ENCODE measurements around the gene SPEF1. TPM values are rescaled to one million over a fixed set of nuclear protein-coding genes. Genes with fewer than 3 reads are reported as not detected.

Gene SPEF1
- total and polyA plus RNA-seq, 2 of the 13 experiments (the other 11 are each of a cell fraction or from before 2014, with no cell fraction given), result 0.11 to 0.27 TPM

- no peak overlapping the region for H2AFZ ChIP-seq (ENCODE audit: low read length)
- H4K20me1 ChIP-seq (ENCODE audit: insufficient read depth, low read length), result no peaks in the 10 kb centered on the region
- peaks cover 51% of the 10 kb centered on the region for H3K4me1 ChIP-seq (ENCODE audit: insufficient read depth, low read length)
- no peaks in the 10 kb centered on the region for H3K79me2 ChIP-seq (ENCODE audit: insufficient read depth, low read length)
- POLR2A ChIA-PET, result interaction anchor here (1.4 to 2.8 kb wide), 3 partner anchors 17 to 30 kb away, joined by 4 to 10 read pairs (median 4); partner anchors contain the start of genes CDC25B and CENPB
- ATAC-seq, result no peak; the same call in 2 of the 3 replicates
- peaks cover 3 to 14% of the 10 kb centered on the region in 2 experiments; a peak in 3 of 5 replicates for H3K27me3 ChIP-seq (ENCODE audit: control insufficient read depth in 1 of 2, insufficient read depth in 2 of 2, low read length in 2 of 2)
- no peaks in the 10 kb centered on the region for H3K36me3 ChIP-seq (replicated peaks in 1 of 2; ENCODE audit: control insufficient read depth in 1 of 2, insufficient read depth in 2 of 2, low read length in 2 of 2)
- H3K9ac ChIP-seq (ENCODE audit: insufficient read depth, low read depth, low read length), result no peak overlapping the region
- intact Hi-C loops (cut with micrococcal nuclease; ENCODE audit: unreplicated experiment), result no loop called here
- H3K4me2 ChIP-seq (ENCODE audit: low read depth, low read length), result no peak overlapping the region
- FAIRE-seq, result no peak
- 49% methylated on average over 8 of the region's 8 CpGs for WGBS (ENCODE audit: low lambda C conversion rate)
- no TSS peak for BruUV-seq (replicated peaks)
- no peak overlapping the region for H3K4me3 ChIP-seq (replicated peaks in 1 of 3; ENCODE audit: insufficient read depth in 1 of 3, low read depth in 2 of 3, low read length in 3 of 3)
- in situ Hi-C loops (cut with HindIII; ENCODE audit: extremely low pct_ligation_motif_present, low pct_unique_long_range_greater_than_20kb), result no loop called here
- CTCF ChIA-PET (ENCODE audit: low intra/inter-chr PET ratio, low total read pairs), result no interaction called here
- no peak overlapping the region for H3K27ac ChIP-seq (ENCODE audit: extremely low read length, insufficient read depth, low read length)
- no peaks in the 10 kb centered on the region for H3K9me3 ChIP-seq (ENCODE audit: low read length)
- no peak for DNase-seq (ENCODE audit: low spot score)
- TF ChIP-seq HNF1B (CRISPR knock-in tag; IDR thresholded peaks at IDR 0.05), result no peak
- no peak for TF ChIP-seq MTF1 (CRISPR knock-in tag; IDR thresholded peaks at IDR 0.05)
- no peak for TF ChIP-seq PBX3 (CRISPR knock-in tag; IDR thresholded peaks at IDR 0.05; ENCODE audit: borderline replicate concordance)
- no peak for TF ChIP-seq SP4 (CRISPR knock-in tag; IDR thresholded peaks at IDR 0.05)
- TF ChIP-seq HDAC1 (CRISPR knock-in tag; IDR thresholded peaks at IDR 0.05), result no peak
- TF ChIP-seq ZBTB8A (CRISPR knock-in tag; IDR thresholded peaks at IDR 0.05; ENCODE audit: borderline replicate concordance, low read depth), result no peak
- TF ChIP-seq E2F1 (CRISPR knock-in tag; IDR thresholded peaks at IDR 0.05), result no peak
- TF ChIP-seq KLF12 (CRISPR knock-in tag; IDR thresholded peaks at IDR 0.05; ENCODE audit: borderline replicate concordance), result no peak
- no peak for TF ChIP-seq ZNF678 (CRISPR knock-in tag; IDR thresholded peaks at IDR 0.05)
- peak; percentile 43 for TF ChIP-seq CEBPG (CRISPR knock-in tag; IDR thresholded peaks at IDR 0.05)
- peak; percentile 81 for TF ChIP-seq ZMYM3 (CRISPR knock-in tag; IDR thresholded peaks at IDR 0.05)
- TF ChIP-seq ZMAT5 (CRISPR knock-in tag; IDR thresholded peaks at IDR 0.05; ENCODE audit: borderline replicate concordance, low read depth), result no peak
- peak; percentile 58; the same call in 1 of the 2 replicates for TF ChIP-seq TRAFD1 (CRISPR knock-in tag; IDR thresholded peaks at IDR 0.05; ENCODE audit: borderline replicate concordance)
- no peak for TF ChIP-seq ZBTB46 (CRISPR knock-in tag; IDR thresholded peaks at IDR 0.05; ENCODE audit: borderline replicate concordance)
- TF ChIP-seq NAIF1 (CRISPR knock-in tag; IDR thresholded peaks at IDR 0.05; ENCODE audit: borderline replicate concordance), result no peak
Measured at GRCh38 chr20:3812975-3813847, 32.0 kb upstream of the SPEF1 start.
